Left ventricle myocardium inferior (tissue), 1 donor: ENCODE measurements around the gene KLB. TPM values are rescaled to one million over a fixed set of nuclear protein-coding genes. Genes with fewer than 3 reads are reported as not detected.
A peak's percentile ranks its signal among the peaks of the same experiment; 100 is the strongest.

Experiments used
- DNase-seq: peaks from one replicate; pipeline ENCODE4 v3.0.0-alpha.2; 2020
- H3K27ac ChIP-seq: fragments of 200-600 bp; replicated peaks from 2 replicates; pipeline ENCODE4 v1.8.0; 2021
- H3K27me3 ChIP-seq: fragments of 200-600 bp; 2 replicates; pipeline ENCODE4 v1.8.0; 2021; ENCODE audit warnings: low read depth
- H3K36me3 ChIP-seq: fragments of 200-600 bp; 2 replicates; pipeline ENCODE4 v1.8.0; 2021
- H3K4me1 ChIP-seq: fragments of 200-600 bp; 2 replicates; pipeline ENCODE4 v1.8.0; 2021
- H3K4me3 ChIP-seq: fragments of 200-600 bp; 2 replicates; pipeline ENCODE4 v1.8.0; 2021; ENCODE audit warnings: mild to moderate bottlenecking, moderate library complexity
- H3K9me3 ChIP-seq: fragments of 200-600 bp; replicated peaks from 2 replicates; pipeline ENCODE4 v1.8.0; 2021
- CTCF ChIP-seq: fragments of 200-600 bp; IDR thresholded peaks from 2 replicates; pipeline ENCODE4 v1.8.0; 2021; ENCODE audit warnings: antibody characterized with exemption, mild to moderate bottlenecking, borderline replicate concordance
- intact Hi-C: fragments of 100-400 bp; cut with micrococcal nuclease; formaldehyde crosslinking; loops from one replicate; pipeline ENCODE4 v1.11.0; 2022
- total RNA-seq: library from RNA; stranded (reverse); fragmentation: NEBNext Ultra II Directional; extraction: Animal tissue kit (Norgen Biotek cat#: 25700); gene quantifications from one replicate; pipeline ENCODE4 v1.2.1, GENCODE V29; 2021
- donor health status: DM: no; HTN: yes; CAD: no; lungs with severe emphysema.

Gene KLB
- total RNA-seq, 1 donor from 2014 or later, result not detected

- peak; percentile 51 for DNase-seq
- H3K4me1 ChIP-seq, result peaks cover 11% of the 10 kb centered on the region
- intact Hi-C loops, result no loop called here
- TF ChIP-seq CTCF, result peak; percentile 26
- no peak overlapping the region for H3K27ac ChIP-seq
- no peaks in the 10 kb centered on the region for H3K27me3 ChIP-seq
- peak overlapping the region; percentile 67 for H3K4me3 ChIP-seq
- H3K9me3 ChIP-seq, result no peaks in the 10 kb centered on the region
- peaks cover 10% of the 10 kb centered on the region for H3K36me3 ChIP-seq
Observed at GRCh38 chr4:39446842-39447573, 40.3 kb downstream of the KLB start.

DNA sequence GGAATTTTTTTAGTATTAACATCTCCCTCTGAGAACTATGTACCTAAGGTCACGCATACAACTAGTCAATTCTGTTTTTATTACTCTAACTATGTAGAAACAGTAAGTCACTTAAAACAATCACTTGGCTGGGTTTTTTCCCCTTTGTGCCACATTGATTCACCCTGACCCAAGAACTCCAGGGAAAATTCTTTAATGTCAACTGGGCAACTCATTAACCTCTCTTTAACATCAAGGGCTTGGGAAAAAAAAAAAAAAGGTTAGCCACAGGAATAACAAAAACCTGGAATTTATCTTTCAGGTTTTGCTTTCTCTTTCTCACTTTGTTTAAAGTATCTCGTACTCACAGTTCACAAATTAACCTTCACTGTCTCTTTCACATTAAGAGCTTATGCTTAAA is 43.9 kb downstream of the KLB start:
- Histone ChIP-seq H3K9me3 (no peaks in the 10 kb centered on the region), H3K4me1 (peaks cover 18% of the 10 kb centered on the region), H3K36me3 (peaks cover 46% of the 10 kb centered on the region), H3K4me3 (no peak overlapping the region), H3K27ac (no peak overlapping the region), H3K27me3 (no peaks in the 10 kb centered on the region)
- TF ChIP-seq CTCF, result no peak
- DNase-seq, result no peak
- intact Hi-C loops, result no loop called here

DNA sequence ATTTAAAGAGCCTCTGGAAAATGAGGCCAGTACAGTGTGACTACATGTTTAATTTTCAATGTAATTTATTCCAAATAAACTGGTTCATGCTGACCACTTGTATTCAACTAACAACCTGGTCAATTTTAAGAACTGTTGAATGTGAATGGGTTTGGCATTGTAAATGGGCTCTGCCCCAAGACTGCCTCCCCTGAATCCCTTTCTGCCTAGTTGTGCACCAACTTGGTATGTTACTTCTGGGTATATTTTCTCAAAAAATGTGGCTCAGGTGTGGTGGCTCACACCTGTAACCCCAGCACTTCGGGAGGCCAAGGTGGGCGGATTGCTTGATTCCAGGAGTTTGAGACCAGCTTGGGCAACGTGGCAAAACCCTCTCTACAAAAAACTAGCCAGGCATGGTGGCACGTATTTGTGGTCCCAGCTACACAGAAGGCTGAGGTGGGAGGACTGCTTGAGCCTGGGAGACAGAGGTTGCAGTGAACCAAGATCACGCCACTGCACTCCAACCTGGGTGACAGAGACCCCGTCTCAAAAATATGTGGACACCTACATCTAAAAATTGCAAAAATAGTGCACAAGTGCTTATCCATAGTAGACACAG is 44.8 kb downstream of the KLB start:
- no peak for TF ChIP-seq CTCF
- no peak overlapping the region for H3K4me3 ChIP-seq
- H3K27me3 ChIP-seq, result no peaks in the 10 kb centered on the region
- H3K36me3 ChIP-seq, result peaks cover 55% of the 10 kb centered on the region
- H3K9me3 ChIP-seq, result no peaks in the 10 kb centered on the region
- H3K27ac ChIP-seq, result no peak overlapping the region
- intact Hi-C loops, result no loop called here
- DNase-seq, result no peak
- peaks cover 26% of the 10 kb centered on the region for H3K4me1 ChIP-seq

DNA sequence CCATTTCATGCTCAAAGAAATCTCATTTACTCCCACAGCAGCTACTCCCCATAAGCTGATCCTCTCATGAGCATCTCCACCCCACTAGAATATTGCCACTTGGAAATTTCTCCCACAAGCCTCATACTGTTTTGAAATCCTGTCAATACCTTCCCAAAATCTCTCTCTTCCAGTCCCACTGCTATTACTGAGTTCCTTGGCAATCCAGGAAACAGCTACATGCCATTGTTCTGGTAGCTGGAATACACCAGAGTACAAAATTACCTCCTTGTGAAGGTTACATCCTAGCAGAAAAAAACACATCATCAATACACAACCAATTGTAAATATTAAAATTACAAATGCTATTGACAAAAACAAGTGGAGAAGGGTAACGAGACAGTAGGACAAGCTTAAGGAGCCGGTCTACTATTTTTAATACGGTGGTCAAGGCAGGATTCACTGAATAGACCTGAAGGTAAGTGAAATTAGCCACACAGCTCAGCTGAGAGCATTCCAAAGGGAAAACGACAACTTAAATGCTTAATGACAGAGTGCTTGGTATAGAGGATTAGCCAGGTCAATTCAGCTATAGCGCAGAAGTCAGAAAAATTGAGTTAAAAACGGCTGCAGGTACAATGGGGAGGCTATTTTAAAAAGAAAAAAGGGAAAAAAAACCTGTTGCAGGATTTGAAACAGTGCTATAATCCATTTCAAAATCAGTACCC is 45.6 kb downstream of the KLB start:
- H3K27me3 ChIP-seq, result no peaks in the 10 kb centered on the region
- H3K4me3 ChIP-seq, result no peak overlapping the region
- H3K36me3 ChIP-seq, result peaks cover 63% of the 10 kb centered on the region
- DNase-seq, result no peak
- intact Hi-C loops, result no loop called here
- H3K27ac ChIP-seq, result no peak overlapping the region
- TF ChIP-seq CTCF, result no peak
- H3K4me1 ChIP-seq, result peaks cover 26% of the 10 kb centered on the region
- no peaks in the 10 kb centered on the region for H3K9me3 ChIP-seq

DNA sequence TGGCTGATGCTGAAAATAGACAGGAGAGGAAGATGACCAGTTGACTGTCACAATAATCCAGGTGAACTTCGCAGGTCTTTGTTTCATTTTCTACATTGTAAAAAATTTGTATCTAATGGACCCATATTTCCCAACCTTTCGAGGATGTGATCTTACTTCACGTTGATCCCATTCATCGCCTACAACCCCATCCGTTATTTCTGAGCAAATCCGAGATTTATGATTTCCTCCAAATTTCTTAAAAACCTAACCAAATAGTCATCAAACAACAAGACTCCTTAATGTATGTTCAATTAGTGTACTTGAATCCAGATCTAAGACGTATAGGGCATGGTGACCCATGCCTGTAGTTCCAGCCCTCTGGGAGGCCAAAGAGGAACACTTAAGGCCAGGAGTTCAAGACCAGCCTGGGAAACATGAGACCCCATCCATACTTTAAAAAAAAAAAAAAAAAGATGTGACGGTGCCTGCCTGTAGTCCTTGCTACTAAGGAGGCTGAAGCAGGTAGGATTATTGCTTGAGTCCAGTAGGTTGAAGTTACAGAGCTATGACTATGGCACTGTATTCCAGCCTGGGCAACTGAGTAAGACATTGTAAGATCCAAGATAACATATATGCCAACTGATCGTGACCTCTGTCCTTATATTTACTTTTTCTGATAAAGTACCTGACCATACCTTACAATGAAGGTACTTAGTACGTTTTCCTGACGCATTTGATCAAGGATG is 46.3 kb downstream of the KLB start:
- Histone ChIP-seq H3K27ac (no peak overlapping the region), H3K9me3 (no peaks in the 10 kb centered on the region), H3K4me1 (peaks cover 31% of the 10 kb centered on the region), H3K36me3 (peaks cover 69% of the 10 kb centered on the region), H3K4me3 (no peak overlapping the region), H3K27me3 (no peaks in the 10 kb centered on the region)
- intact Hi-C loops, result no loop called here
- no peak for TF ChIP-seq CTCF
- no peak for DNase-seq
